Glomerular endothelial cell (primary cell): ENCODE results near the gene SKIL. TPM values are rescaled to one million over a fixed set of nuclear protein-coding genes. Genes with fewer than 3 reads are reported as not detected.

Source experiments
- DNase-seq: peaks from one replicate; pipeline ENCODE4 v3.0.0-alpha.2; 2011; ENCODE audit warnings: low read depth, low spot score; ENCODE audit errors: extremely low read depth
- total RNA-seq: library from RNA; depleted of rRNA; stranded (reverse); fragments of >200 nt; gene quantifications from 2 replicates; pipeline ENCODE4 v1.2.3, GENCODE V29; 2015

SKIL gene
- total RNA-seq, 1 donor from 2014 or later = 59.8 TPM

DNA sequence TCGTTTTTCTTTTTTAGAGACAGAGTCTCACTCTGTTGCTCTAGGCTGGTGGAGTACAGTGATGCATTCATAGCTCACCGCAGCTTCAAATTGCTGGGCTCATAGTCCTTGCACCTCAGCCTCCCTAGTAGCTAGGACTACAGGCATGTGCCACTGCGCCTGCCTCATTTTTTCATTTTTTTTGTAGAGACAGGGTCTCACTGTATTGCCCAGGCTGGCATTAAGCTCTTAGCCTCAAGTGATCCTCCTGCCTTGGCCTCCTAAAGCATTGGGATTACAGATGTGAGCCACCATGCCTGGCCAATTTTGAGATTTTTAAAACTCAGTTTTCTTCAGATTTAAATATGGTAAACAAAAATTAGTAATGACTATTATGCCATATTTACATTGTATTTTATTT is 29.0 kb downstream of the SKIL start:
- DNase-seq = no peak

GRCh38 chr3:170387950-170388349 is 30.4 kb downstream of the SKIL start:
- DNase-seq = no peak

DNA sequence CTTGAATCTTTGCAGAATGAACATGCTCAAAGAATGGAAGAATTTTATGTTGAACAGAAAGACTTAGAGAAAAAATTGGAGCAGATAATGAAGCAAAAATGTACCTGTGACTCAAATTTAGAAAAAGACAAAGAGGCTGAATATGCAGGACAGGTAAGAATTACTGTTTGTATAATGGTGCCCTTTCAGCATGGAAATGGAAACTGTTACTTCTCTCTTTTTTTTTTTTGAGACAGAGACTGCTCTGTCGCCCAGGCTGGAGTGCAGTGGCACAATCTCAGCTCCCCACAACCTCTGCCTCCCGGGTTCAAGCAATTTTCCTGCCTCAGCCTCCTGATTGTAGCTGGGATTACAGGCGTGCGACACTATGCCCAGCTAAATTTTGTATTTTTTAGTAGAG is 33.6 kb downstream of the SKIL start:
- no peak for DNase-seq

- DNase-seq = no peak
Observed at GRCh38 chr3:170397685-170398084, 40.2 kb downstream of the SKIL start.

GRCh38 chr3:170405101-170405500 is 47.6 kb downstream of the SKIL start:
- no peak for DNase-seq

- DNase-seq = peak; percentile 23
Observed at GRCh38 chr3:170410428-170411029, 53.0 kb downstream of the SKIL start.

- no peak for DNase-seq
Observed at GRCh38 chr3:170413291-170413690, 55.8 kb downstream of the SKIL start.

- peak; percentile 68 for DNase-seq
Observed at GRCh38 chr3:170414202-170414663, 56.7 kb downstream of the SKIL start.

DNA sequence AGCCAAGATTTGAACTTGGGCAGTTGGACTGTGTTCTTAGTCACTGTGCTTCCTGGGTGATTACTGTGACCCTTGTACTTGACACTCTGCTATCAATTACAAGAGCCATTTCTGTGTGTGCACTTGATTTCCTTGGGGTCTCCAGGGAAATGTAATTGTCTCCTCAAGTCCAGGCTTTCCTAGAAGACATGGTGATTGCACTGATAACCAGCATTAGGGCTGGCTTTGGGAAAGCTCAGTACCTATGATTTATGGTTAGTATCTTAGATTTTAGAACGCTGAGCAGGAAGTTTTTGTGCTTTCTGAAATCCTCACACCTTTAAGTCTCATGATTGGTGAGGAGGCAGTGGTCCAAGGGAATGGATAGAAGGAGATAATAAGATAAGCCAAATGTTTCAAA is 59.6 kb downstream of the SKIL start:
- DNase-seq = no peak

DNA sequence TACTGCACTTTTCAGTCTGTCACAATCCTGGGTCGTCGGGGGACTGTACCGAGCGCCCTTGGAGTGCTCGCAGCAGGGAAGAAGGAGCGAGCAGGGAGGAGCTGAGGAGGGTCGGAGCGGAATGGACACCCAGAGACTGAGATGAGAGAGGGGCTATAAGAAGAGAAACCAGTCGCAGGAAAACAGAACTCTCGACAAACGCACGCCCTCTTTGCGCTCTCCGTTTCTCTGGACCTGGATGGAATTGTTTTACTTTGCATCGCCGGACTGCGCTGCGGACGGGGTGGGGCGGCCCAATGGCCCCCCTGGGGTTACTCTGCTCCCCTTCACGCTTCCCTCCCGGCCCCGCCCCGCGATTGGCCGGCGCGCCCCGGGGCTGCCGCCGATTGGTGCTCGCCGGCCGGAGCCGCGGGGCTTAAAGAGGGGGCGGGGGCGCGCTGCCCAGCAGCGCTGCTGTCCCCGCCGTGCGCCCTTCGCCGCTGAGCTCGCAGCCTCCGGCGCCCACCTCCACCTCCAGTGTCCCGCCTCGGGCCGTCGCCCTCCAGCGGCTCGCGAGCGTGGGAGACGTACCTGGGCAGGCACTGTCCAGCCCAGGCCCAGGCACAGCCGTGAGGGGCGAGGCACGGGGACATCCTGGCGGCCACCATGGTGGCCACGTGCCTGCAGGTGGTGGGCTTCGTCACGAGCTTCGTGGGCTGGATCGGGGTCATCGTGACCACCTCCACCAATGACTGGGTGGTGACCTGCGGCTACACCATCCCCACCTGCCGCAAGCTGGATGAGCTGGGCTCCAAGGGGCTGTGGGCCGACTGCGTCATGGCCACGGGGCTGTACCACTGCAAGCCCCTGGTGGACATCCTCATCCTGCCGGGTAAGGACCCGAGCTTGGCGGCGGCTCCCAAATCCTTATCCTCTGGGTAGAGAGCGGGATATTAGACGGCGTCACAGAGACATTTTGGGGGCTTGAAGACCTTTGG is 61.2 kb downstream of the SKIL start, which contains the start of gene CLDN11:
Gene CLDN11, plus strand, starts transcription at position 447 of the 977 bp plus-strand sequence. Its CDS starts 199 bp downstream, at position 646.
- no peak for DNase-seq

- DNase-seq = no peak
Observed at GRCh38 chr3:170419557-170420087, 62.1 kb downstream of the SKIL start.

GRCh38 chr3:170420307-170420821 is 62.8 kb downstream of the SKIL start:
- DNase-seq = no peak

GRCh38 chr3:170421111-170421641 is 63.7 kb downstream of the SKIL start:
- DNase-seq = no peak

DNA sequence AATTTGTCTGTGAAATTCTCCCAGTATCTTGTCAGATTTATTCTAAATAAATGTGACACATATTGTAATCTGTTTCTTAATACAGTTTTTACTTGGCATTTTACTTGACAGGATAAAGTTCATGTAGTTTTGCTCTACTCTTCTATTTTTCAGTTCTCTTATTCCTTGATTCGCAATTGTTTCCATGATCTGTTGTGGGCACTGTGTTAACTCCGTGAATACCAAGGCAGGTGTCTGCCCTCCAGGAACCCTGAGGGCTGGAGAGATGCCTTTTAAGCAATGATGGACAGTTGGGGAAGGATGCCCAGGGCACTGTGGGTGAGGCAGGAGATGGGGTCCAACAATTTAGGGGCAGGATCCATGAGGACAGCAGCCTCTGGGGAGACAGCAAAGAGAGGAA is 64.2 kb downstream of the SKIL start:
- no peak for DNase-seq

DNA sequence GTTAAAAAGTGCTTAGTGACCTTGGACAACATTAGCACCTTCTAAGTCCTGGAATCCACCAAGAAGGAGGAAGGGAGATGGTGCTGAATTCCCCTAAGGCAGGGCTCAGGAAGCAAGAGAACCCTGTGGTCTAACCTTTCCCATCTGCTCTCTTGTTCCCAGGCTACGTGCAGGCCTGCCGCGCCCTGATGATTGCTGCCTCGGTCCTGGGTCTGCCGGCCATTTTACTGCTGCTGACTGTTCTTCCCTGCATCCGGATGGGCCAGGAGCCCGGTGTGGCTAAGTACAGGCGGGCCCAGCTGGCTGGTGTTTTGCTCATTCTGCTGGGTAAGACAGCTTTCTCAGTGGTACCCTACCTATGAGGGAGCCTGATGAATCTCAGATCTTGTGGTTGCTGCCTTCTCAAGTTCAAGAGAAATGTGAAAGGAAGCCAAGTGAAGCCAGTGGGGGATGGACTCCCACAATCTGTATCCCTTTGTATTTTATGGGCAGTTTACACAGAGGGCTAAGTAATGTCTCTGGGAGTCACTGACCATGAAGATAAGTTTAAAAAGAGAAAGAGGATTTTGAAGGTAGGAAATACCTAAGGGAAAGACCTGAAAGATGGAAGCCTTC is 65.6 kb downstream of the SKIL start:
- DNase-seq = no peak

DNA sequence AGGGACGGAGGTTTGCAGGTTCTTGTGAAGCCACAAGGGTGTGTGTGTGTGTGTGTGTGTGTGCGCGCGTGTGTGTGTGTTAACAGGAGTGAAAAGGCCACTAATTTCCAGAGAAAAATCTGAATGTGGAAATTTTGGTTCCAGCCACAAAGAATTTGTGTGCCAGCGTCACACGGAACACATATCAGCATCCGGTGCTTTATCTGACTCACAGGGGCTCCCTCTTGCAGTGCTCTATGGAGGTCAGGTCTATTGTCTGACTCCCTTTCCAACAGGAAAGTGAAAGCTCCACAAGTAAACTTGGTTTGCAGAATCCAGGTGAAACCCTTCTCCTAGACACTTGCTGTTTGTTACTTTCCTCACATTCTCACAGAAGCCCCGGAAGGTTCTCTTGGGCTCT is 67.4 kb downstream of the SKIL start:
- no peak for DNase-seq

DNA sequence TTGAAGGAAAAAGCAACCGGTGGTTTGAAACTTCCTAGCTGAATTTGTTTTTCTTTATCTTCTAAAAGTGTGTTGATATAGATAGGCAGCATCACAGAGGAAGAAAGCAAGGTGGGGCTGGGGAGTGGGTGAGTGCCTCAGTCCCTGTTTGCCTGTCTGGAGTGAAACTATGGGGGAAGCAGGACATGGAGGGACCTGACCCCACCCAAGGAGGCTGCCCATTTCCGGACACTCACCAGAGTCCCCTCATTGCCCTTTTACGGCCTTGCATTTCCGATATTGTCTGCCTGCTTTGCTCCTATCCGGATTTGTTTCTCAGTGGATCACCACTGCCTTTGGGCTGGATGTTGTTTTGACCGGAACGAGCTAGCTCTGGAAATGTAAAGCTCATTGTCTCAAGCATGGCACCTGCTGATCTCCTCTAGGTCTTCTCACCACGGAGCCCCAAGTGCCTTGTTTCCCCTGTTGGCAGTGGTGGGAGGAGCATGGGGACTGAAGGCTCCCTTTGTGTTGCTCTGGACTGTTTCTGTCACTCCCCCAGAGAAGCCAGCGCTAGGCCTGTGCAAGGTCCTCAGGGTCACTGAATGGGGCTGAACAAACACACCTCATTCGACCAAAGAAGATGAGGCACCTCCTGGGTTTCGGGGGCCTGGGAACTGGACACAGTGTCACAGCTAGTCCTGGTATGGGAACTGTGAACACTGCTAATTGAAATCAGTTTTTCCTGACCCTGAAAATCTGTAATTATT is 68.2 kb downstream of the SKIL start:
- DNase-seq = no peak

DNA sequence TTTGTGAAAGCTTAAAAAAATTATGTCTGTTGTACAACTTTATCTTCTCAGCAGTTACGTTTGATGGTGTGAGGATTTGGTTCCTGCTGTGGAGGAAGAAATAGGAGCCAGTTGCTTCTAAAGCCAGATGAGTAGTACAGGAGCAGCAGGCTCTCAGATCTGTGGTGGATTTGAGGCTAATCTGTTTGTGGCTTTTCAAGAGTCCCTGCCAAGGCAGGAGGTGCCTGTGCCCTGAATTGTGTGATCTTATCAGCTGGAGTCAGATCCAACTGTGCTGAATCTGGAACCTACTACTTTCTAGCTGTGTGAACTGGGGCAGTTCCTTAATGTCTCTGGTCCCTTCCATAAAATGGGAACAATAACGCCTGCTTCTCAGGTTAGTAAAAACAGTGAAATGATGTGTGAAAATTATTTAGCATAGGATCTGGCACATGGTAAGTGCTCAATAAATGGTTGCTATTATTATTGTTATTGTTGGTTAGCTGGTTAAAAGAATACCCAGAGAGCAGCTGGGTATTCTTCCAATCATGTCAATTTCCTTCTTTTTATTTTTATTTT is 68.8 kb downstream of the SKIL start:
- DNase-seq = no peak

GRCh38 chr3:170428095-170428494 is 70.6 kb downstream of the SKIL start:
- DNase-seq = no peak

- DNase-seq = no peak
Observed at GRCh38 chr3:170429050-170429449, 71.5 kb downstream of the SKIL start.
